HepG2 (cell line): ENCODE results near the gene SEC14L5.

ENCODE experiments used
- KDM4B ChIP-seq: sonication (generic); formaldehyde crosslinking; IDR thresholded peaks from 2 replicates; pipeline ENCODE4 v1.4.0; 2020; ENCODE audit warnings: missing genetic modification reagents
- MAZ ChIP-seq, 2 experiments: sonication (generic) in 1 of 2; formaldehyde crosslinking in 1 of 2; IDR thresholded peaks; 2 replicates each; pipeline versions ENCODE4 v1.5.0 to v1.6.1; 2012 to 2020; ENCODE audit warnings: low read depth in 2 of 2, mild to moderate bottlenecking in 2 of 2, borderline replicate concordance in 1 of 2, improper control_type of control experiment in 1 of 2, low read length in 1 of 2, missing genetic modification reagents in 1 of 2, moderate library complexity in 1 of 2
- SIX4 ChIP-seq: sonication (generic); formaldehyde crosslinking; IDR thresholded peaks from 2 replicates; pipeline ENCODE4 v1.4.0; 2020; ENCODE audit warnings: missing genetic modification reagents
- TF ChIP-seq, protein P1 (sequence below): sonication (generic); formaldehyde crosslinking; IDR thresholded peaks from 2 replicates; pipeline ENCODE4 v1.4.0; 2020; ENCODE audit warnings: missing genetic modification reagents, mild to moderate bottlenecking, borderline replicate concordance

- TF ChIP-seq KDM4B (CRISPR knock-in tag): no peak
- no peak for TF ChIP-seq MAZ (IDR thresholded peaks at IDR 0.05; ENCODE audit: borderline replicate concordance, low read depth, low read length)
- no peak for TF ChIP-seq MAZ (CRISPR knock-in tag; IDR thresholded peaks at IDR 0.05; ENCODE audit: low read depth)
- TF ChIP-seq, protein P1, sequence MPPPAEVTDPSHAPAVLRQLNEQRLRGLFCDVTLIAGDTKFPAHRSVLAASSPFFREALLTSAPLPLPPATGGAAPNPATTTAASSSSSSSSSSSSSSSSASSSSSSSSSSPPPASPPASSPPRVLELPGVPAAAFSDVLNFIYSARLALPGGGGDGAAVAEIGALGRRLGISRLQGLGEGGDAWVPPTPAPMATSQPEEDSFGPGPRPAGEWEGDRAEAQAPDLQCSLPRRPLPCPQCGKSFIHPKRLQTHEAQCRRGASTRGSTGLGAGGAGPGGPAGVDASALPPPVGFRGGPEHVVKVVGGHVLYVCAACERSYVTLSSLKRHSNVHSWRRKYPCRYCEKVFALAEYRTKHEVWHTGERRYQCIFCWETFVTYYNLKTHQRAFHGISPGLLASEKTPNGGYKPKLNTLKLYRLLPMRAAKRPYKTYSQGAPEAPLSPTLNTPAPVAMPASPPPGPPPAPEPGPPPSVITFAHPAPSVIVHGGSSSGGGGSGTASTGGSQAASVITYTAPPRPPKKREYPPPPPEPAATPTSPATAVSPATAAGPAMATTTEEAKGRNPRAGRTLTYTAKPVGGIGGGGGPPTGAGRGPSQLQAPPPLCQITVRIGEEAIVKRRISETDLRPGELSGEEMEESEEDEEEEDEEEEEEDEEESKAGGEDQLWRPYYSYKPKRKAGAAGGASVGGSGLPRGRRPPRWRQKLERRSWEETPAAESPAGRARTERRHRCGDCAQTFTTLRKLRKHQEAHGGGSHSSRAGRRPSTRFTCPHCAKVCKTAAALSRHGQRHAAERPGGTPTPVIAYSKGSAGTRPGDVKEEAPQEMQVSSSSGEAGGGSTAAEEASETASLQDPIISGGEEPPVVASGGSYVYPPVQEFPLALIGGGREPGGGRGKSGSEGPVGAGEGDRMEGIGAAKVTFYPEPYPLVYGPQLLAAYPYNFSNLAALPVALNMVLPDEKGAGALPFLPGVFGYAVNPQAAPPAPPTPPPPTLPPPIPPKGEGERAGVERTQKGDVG (CRISPR knock-in tag): no peak
- TF ChIP-seq SIX4 (CRISPR knock-in tag): no peak
Observed at GRCh38 chr16:5011637-5012036, 53.5 kb downstream of the SEC14L5 start.
